CD4-positive, alpha-beta T cell treated with Interleukin-17A for 1 hour (primary cell): Measurements from ENCODE around the gene ECE1.

ENCODE experiments used
- DNase-seq: peaks from one replicate; pipeline ENCODE4 v3.0.0-alpha.2; 2020

ECE1 gene

DNA sequence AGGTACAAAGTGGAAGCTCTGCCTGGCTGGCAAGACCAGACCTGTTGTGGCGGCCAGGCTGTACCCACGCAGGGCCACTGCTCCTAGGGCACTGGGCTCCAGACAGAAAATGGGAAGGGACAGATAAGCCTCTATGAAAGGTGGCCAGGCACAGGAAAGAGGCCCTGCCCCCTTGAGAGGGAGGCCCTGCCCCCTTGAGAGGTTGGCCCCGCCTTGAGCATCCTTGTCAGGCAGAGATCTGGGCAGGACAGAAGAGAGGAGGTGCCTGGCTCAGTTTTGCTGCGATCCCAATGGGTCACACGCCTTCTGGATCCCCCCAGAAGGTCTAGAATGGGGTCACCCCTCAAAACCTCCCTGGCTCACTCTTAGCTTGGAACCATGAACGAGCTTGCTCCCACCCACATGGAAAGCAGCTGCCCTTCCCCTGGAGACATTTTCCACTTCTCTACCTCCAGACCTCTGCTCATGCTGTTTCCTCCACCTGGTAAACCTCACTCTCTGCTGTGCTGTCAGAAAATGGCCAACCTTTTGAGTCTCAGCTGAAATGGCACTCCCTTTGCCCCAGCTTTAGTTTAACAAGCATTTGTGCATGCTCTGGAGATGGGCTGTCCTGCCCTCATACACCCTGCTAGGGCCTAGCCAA, 17.5 kb upstream of the ECE1 start:
- no peak for DNase-seq

DNA sequence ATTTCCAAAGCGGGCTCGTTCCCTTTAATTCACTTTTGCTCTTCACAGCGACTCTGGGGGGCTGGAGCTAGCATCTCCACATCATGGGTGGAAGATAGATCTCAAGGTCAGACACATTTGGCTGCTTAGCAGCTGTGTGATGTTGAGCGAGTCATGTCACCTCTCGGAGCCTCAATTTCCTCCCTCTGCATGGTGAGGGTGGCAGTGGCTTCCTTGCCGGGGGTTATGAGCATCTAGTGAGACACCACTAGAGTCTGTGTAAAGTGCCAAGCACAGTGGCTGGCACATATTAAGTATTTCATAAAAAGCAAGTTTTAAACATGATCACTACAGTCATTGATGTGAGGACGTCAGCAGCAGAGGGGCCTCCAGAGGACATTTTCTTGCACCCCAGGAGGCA, 16.9 kb upstream of the ECE1 start:
- no peak for DNase-seq

DNA sequence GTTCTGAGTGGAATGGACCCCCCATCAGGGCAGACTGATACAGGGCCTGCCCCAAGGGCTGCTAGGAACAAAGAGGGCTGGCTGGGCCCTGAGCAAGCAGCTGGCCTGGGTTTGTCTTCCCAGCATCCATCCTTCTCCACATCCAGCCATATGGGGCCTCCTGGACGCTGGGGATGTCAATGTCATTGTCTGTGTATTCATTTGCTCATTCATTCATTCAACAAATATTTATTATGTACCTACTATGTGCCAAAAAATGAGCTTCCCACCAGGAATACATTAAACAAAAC, 15.6 kb upstream of the ECE1 start:
- no peak for DNase-seq

DNA sequence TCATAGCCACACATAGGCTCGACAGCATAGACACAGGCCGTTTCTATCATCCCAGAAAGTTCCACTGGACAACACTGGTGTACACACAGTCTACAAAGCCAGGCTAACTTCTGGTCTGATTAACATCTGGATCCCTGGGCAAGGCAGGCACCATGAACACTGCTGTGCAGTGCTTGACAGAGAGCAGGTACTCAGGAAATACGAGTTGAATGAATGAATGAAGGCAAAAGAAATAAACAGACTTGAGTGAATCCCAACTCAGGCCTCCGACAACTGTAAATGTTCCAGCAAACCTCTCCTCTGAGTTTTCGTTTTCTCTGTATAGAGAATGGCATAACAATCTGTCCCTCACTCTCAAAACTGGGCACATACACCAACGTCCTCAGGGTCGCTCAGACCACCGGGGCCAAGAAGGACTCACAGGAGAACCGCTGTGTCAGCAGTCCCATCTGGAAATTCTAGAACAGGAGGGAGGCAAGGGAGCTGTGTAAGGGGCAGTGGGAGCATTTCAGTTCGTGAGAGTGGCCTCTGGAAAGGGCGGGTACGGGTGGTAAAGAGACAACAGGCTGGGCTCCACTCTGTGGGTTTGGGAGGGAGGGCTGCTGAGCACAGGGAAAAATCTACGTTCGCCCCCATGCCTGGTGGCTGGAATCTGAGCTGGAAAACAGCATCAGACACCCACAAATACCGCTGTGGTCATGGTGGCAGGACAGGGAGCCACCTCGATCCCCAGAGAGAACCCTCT, 15.1 kb upstream of the ECE1 start:
- no peak for DNase-seq

DNA sequence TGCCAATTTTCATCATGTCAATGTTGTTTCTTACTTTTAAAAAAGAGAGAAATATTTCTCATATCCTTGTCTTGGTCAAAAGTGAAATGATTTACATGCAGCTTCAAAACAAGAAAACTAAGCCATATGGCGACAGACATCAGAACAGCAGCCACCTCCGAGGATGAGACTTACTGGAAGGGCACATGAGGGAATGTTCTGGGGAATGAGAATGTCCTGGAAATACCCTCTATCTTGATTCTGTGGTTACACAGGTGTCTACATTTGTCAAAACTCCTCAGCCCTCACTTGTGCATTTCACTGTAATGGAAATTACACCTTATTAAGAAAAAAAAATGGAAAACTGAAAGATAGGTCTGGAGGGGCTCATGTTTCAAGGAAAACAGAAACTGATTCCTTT, 14.2 kb upstream of the ECE1 start:
- DNase-seq = no peak

DNA sequence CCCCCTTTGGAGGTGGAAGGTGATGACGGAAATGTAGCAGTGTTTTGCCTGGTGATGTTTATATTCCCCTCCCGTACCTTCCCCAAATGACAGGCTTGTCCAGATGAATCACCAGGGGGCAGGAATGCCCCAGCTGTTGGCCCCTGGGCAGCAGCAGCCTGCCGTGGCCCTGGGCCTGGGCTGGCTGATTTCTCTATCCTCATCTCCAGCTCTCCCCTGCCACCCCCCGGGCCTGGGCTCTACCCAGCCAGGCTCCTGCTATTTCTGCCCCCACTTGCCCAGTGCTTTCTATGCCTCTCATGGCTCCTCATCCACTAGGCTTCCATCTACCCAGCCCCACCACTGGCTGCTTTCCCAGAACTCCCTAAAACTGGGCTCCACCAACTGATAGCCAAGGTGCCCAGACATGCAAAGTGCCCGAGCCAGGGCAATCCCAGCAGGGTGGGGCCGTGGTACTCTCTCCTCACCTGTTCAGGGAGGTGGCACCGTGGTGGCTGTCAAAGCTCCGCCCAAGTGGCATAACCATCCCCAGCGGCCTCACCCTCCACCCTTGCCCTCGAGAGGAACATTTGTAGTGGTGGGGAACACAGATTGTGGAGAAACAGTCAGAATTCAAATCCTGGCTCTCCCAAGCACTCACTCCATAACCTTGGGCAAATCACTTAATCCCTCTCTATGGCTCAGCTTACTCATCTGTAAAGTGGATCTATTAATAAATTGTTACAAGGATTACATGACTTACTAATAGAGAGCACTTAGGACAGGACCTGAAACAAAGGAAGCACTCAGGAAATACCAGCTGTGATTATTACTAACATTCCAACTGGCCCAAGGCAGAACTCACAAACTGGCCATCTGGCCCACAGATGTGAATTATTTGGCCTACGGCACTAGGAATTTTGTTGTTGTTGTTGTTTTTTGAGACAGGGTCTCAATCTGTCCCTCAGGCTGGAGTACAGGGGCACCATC, 12.8 kb upstream of the ECE1 start:
- no peak for DNase-seq

DNA sequence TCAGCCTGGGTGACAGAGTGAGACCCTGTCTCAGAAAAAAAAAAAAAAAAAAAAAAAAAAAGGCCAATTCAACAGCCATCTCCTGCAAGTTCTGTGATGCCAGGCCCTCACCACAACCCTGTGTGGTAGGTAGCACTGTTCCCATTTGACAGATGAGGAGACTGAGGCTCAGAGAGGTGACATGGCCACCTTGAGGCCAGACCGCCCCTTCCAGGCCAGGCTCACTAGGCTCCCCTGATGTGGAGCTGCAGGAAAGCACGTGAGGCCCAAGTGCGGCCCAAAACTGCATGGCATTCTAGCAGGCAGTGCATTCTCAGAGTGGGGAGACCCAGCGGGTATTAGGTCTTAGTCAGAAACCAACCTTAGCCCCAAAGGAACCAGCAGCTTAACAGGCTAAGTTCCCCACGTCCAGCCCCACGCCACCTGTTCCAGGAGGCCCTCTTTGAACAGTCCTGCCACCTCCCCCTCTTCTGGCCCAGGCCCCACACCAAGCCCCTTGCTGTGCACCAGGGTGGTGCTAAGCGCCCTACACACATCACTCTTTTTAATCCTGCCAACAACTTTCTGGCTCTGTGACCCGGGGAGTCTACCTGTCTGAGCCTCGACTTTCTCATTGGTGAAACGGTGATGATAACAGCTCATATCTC, 11.7 kb upstream of the ECE1 start:
- no peak for DNase-seq

DNA sequence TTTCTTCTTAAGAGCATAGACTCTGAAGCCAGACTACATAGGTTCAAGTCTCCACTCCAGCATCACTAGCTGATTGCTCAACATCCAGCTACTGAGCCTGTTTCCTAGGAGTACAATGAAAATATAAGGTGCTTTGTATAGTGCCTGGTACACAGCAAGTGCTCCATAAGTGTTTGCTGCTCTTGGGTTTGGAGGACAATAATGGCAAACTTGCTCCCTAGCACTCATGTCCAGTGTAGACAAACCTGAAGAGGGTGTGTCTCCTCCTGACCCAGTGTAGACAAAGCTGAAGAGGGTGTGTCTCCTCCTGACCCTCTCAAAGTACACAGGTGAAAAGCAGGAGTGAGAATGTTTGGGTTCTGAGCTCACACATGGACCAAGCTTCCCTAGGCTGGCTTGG, 10.5 kb upstream of the ECE1 start:
- no peak for DNase-seq

DNA sequence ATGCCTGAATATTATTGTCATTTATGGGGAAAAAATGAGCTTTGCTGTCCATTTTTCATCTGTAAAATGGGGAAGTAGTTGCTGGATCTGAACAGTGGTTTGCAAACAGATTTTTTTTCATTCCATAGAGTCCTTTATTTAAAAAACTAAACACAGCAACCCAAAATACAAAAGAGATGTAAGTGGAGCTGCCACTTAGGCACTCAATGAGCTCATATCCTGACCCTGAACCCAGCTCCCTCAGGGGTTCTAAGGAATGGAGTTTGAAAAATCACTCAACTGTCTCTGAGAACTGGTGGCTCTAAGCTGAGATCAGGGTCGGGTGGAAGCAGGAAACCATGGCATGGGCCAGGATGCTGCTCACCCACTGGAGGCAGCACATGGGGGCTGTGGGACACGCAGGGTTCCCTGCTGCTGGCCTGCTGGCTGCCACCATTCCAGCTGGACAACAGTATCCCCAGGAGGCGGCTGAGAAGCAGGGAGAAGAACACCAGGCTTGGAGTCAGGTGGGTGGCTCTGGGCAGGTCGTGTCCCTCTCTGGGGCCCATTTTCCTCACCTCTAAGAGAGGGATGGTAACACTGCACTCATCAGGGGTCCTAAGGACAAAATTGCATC, 9.6 kb upstream of the ECE1 start:
- no peak for DNase-seq

DNA sequence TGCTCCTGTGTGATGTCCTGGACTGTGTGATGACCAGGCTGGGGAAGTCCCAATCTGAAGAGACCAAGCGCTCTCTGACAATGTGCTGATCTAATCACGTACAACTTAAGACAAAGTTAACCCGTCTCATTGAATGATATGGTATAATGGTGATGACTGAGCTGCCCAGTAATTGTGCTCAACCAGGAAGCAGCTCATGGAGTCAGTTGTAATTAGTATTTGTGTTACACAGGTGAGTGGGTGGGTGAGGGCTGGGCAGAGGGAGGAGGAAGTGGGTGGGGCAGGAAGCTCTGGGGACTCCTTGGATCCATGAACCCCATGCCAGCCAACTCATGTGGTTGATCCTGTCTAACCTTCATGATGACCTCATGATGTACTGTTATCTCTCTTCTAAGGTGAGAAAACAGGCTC, 8.7 kb upstream of the ECE1 start:
- DNase-seq = no peak

DNA sequence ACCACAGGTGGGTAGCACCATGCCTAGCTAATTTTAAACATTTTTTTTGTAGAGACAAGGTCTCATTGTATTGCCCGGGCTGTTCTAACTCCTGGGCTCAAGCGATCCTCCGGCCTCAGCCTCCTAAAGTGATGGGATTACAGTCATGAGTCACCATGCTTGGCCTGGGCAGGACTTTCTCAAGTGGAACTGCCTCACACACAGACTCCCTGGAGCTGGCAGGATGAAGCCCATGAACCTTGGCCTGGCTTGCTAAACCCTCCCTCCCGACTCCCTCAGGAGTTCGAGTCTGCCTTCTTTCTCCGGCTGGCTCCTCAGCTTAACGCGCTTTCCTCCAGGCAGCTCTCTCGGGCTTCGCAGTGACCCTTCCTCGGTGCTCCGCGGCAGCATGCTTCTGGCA, 7.7 kb upstream of the ECE1 start:
- no peak for DNase-seq

DNA sequence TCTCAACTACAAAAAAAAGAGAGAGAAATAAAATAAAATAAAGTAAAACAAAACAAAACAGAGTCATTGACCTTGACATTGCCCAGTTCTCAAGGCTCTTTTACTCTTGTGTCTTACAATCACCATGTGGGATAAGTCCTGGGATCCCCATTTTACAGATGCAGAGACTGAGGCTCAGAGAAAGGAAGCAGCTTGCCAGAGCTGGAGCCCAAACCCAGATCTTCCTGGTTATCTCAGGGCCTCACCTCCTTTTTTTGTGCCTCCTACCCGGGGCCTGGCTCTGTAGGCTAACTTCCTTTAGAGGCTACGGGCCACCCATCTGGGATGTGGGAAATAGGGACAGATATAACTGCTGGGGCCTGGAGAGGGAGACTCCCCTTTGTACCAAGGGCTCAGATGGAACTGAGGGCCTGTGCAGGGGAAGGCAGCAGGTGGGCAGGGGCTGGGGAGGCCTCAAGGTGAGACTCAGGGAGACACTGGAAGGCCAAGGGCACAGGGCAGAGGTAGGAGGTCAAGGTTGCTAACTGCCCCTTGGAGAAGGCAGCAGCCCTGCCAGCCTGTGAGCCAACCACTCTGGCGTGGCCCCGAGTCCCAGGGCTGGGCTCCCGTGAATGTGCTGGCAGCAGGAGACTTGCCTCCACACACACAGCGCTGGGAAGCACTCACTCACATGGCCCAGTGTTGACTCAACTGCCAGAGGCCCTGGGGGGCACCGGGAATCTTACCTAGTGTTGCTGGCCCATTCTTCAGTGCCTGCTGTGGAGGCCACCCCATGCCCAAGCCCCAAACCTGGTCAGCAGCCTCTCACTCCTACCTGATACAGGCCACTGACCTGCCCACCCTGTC, 6.5 kb upstream of the ECE1 start:
- no peak for DNase-seq

DNA sequence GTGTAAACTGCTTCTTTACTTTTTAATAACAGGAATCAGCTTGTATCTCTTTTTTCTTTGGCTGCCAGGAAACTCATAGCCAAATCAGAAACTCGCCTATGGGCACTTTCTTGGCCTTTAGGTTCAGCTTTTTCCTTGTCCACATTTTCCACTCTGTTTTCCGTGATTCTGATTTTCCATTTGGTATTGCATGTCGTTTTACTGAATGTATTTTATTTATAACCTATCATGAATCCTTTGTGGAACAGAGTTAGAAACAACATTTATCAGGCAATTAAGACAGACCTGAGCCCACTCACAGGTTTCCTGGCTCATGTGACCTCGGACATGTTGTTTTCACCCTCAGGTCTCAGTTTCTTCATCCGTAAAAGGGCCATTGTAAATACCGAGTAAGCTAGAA, 5.3 kb upstream of the ECE1 start:
- no peak for DNase-seq

DNA sequence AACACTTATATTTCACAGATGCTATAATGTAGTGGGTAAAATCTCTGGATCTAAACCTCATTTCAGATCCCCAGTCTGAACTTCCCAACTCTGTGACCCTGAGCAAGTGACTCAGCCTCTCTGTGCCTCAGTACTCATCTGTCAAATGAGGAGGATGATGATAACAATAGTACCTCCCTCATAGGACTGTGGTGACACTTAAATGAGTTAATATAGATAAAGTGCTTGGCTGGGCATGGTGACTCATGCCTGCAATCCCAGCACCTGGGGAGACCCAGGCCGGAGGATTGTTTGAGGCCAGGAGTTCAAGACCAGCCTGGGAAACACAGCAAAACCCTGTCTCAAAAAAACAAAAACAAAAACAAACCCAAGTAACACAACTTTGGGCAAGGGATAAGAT, 4.7 kb upstream of the ECE1 start:
- DNase-seq = peak; percentile 64

DNA sequence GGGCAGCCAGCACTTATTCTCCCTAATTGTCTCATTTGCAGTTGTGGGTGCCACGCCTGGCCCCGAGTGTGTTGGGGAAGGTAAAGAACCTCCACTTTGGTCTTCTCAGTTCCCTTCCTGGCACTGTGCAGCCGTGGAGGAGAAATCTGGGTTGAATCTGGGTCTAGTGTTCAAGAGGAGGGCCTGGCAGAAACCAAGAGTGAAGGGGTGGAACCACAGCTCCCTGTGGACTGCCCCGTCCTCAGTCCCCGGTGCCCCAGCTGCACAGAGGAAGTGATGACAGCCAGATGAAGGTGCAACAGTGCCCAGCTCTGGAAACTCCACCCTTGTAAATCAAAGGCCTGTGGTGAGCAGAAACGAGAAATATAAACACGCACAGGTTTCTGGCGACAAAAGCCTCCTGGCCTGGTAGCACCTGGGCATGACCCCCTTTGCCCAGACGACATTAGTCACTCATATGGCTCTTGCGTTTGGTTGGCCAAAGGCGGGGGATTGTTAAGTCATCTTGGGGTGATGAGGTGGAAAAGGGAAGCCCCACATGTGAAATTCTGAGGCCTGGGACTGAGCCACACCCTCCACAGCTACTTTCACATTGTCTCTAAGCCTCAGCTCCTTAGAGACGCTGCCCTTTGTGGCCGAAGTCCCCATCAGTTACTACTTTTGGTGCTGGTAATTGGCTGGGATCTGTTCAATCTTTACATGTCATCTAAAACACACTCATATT, 4.2 kb upstream of the ECE1 start:
- DNase-seq = peak; percentile 97

DNA sequence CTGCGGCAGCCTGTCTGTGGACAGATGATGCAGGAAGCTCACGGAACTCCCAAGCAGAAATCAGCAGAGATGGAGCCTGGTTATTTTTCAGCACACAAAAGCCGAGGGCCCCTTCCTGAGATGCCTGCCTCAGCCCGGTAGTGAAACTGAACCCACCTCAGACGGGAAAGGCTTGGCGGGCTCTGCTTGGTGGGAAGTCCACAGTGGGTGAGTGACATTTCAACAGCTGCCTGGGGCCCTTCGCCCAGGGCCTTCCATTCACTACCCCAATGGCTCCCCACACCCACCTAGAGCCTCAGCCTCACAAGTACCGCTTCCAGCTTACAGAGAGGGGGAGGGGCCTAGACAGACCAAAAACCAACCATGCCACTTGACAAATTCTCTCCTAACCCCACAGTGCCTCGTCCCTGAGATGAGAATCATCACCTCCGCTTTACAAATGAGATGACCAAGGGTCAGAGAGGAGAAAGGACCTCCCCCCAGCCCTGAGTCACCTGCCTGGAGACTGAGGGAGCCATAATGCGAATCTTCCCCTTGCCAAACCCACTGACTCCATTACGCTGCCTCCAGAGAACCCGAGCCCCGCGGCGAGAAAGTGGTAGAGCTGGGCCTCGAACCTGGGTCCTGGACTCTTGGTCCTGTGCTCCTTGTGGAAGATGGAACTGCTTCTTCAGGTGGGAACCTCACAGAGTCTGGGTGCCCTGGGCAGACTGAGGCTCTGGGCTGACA, 3.4 kb upstream of the ECE1 start:
- peak; percentile 80 for DNase-seq

DNA sequence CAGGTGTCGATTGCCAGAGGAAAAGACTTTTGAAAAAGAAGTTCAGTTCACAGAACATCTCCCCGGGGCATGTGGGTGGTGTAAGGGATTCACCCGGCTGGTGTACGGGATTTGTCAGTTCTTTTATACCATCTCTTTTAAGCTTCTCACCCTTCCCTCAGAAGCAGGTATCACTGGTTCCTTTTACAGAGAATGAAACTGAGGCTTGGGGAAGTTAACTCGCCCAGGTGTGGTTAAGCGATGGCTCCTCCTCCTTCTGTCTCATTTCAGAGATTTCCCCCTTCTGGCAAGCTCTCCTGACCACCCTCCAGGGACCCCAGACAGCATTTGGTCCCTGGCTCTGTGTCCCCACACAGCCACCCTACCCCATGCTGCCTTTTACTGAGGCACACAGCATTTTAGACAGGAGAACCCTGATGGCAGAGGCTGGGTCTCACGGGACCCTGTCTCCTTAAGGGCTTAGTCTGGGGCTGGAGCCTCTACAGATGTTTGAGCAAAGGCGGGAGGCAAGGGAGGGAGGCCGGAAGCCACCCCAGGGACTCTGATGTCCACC, 2.8 kb upstream of the ECE1 start:
- peak; percentile 81 for DNase-seq

DNA sequence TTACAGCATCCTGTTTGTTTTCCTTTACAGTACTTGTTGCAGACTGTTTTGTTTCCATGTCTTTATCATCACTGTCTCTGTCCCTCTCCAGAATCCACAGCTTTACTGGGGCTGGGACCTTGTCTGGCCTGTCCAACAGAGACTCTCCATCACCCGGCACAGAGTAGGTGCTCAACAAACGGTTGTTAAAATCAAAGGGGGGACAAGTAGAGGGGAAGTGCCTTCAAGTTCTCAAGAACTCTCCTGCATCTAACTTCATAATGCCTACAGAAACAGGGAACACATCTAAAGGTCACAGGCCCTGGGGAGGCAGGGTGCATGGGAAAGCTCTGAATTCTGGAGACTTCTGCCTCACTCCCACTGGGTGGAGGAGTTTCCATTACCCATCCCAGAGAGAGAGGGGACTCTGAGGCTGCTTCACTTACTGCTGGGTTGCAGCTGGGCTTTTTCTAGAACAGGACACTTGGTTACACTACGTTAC, 2.3 kb upstream of the ECE1 start:
- DNase-seq = no peak

DNA sequence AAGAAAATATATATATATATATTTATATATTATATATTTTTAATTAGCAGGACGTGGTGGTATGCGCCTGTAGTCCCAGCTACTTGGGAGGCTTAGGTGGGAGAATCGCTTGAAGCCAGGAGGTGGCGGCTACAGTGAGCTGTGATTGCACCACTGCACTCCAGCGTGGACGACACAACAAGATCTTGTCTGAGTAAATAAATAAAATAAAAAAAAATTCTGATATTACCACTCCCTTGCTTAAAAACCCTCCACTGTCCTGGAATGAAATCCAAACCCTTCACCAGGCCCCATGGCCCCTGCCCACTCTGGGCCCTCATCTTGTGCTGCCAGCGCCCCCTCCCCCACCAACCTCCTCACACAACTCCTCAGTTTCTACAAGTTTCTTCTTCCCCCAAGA, 1.7 kb upstream of the ECE1 start:
- no peak for DNase-seq

DNA sequence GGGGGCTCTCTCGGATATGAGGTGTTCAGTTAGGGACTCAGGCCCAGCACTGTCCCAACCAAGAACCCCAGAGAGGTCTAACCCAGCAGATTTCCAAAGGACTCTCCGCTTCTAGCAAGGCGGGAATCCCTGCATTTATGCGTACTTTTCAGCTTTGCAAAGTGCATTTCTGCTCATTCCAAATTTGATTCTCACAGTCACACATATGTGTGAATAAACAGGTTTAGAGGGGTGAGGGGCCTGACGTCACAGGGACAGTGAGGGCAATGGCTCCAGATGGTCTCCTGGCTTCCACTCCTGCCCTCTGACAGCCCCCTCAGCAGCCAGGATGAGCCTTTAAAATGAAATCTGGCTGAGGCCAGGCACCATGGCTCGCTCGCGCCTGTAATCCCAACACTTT, 921 bp upstream of the ECE1 start:
- no peak for DNase-seq
